ENCODE measurements around the gene MAST3. TPM values are rescaled to one million over a fixed set of nuclear protein-coding genes. Genes with fewer than 3 reads are reported as not detected.

Gene MAST3
- total and polyA plus RNA-seq, 2 of the 8 experiments (the other 6 are each of a cell fraction or from before 2014, with no cell fraction given), result 3.4 to 9.0 TPM

DNA sequence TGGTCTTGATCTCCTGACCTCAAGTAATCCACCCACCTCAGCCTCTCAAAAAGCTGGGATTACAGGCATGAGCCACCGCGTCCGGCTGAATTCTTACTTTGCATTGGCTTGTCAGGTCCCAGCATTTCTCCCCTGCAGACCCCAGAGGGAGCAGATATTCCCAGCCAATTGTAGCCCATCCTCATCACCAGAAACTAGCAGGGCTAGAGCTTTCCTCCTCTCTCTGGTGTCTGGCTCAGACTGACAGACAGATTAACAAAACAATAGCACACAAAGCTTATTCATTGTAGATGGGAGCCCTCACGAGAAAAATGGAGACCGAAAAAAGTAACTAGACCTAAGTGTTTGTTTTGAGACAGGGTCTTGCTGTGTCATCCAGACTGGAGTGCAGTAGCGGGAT, 88.0 kb downstream of the MAST3 start:
- FAIRE-seq, result no peak
- WGBS, 2 experiments (ENCODE audit: extremely low coverage in 1 of 2, insufficient coverage in 1 of 2, insufficient read length in 1 of 2, insufficient replicate concordance in 2 of 2, low coverage in 1 of 2, low lambda C conversion rate in 2 of 2, missing lambda C conversion rate in 1 of 2), result 63% methylated on average over 6 of the region's 6 CpGs; no CpG with 5 or more reads in 1 of the 2 experiments
- Histone ChIP-seq H2AK5ac (ENCODE audit: low read depth, low read length) (no peak overlapping the region), H2BK5ac (ENCODE audit: low read depth, low read length) (no peak overlapping the region), H3K4me2 (ENCODE audit: insufficient read depth in 1 of 2, low read depth in 2 of 2, low read length in 2 of 2) (peak overlapping the region in 1 of 2 experiments; percentile 8; a peak in 2 of 4 replicates), H4K8ac (ENCODE audit: extremely low read depth, insufficient read depth, low read length) (no peak overlapping the region), H3K56ac (replicated peaks; ENCODE audit: insufficient read length, low read depth, low read length) (no peak overlapping the region), H4K20me1 (replicated peaks in 1 of 2; ENCODE audit: control insufficient read depth in 1 of 2, insufficient read depth in 2 of 2, low read length in 2 of 2) (no peaks in the 10 kb centered on the region), H2BK12ac (ENCODE audit: low read depth, low read length) (no peak overlapping the region), H3K27ac (ENCODE audit: low read depth, low read length) (no peak overlapping the region), H3K23ac (ENCODE audit: insufficient read length) (no peak overlapping the region), H3K36me3 (ENCODE audit: control insufficient read depth in 2 of 4, insufficient read depth in 4 of 4, low read length in 3 of 4) (no peaks in the 10 kb centered on the region), H3K79me2 (ENCODE audit: control insufficient read depth in 1 of 2, insufficient read depth in 2 of 2, low read length in 2 of 2) (no peaks in the 10 kb centered on the region), H2BK20ac (ENCODE audit: low read length) (no peak overlapping the region), H3K9ac (replicated peaks in 1 of 4; ENCODE audit: extremely low read depth in 1 of 4, low read depth in 3 of 4, low read length in 3 of 4) (no peak overlapping the region), H3K18ac (ENCODE audit: extremely low read depth, low read length) (no peak overlapping the region), H2BK15ac (ENCODE audit: low read length) (no peak overlapping the region), H3K4ac (replicated peaks; ENCODE audit: insufficient read length, low read depth, low read length) (no peak overlapping the region), H3K14ac (ENCODE audit: insufficient read length) (no peak overlapping the region), H3K9me3 (ENCODE audit: insufficient read depth in 2 of 2, low read depth in 1 of 2, low read length in 1 of 2) (no peaks in the 10 kb centered on the region), H4K5ac (ENCODE audit: insufficient read length, low read depth, low read length) (no peak overlapping the region), H3K27me3 (replicated peaks in 1 of 4; ENCODE audit: control insufficient read depth in 3 of 4, extremely low read depth in 1 of 4, insufficient read depth in 3 of 4, low read length in 3 of 4) (no peaks in the 10 kb centered on the region), H3K4me1 (replicated peaks in 1 of 4; ENCODE audit: control insufficient read depth in 3 of 4, insufficient read depth in 4 of 4, low read length in 3 of 4) (peaks cover 0 to 5% (median 1%) of the 10 kb centered on the region in 4 experiments; a peak in 4 of 7 replicates), H2BK120ac (replicated peaks; ENCODE audit: low read depth, low read length) (no peak overlapping the region), H3K23me2 (ENCODE audit: low read depth, low read length) (no peaks in the 10 kb centered on the region), H3K79me1 (ENCODE audit: low read depth, low read length) (no peaks in the 10 kb centered on the region), H3K4me3 (ENCODE audit: extremely low read depth in 1 of 4, insufficient read depth in 2 of 4, low read depth in 3 of 4, low read length in 4 of 4) (no peak overlapping the region), H4K91ac (replicated peaks; ENCODE audit: insufficient read length, low read length) (no peak overlapping the region), H2AFZ (ENCODE audit: low read length) (no peak overlapping the region)
- DNase-seq (ENCODE audit: low read depth in 1 of 2, low spot score in 2 of 2), result no peak
- POLR2A ChIA-PET (ENCODE audit: partially characterized antibody), result interaction anchor here (0.9 to 1.6 kb wide), 4 partner anchors 13 to 96 kb away, joined by 3 to 5 read pairs (median 4); partner anchors contain the start of gene JUND
- CTCF ChIA-PET (ENCODE audit: partially characterized antibody), result interaction anchor here (0.6 to 2.3 kb wide), 7 partner anchors 17 to 158 kb away, joined by 3 to 14 read pairs (median 5); a partner anchor contains a TSS
- TF ChIP-seq, protein P1, sequence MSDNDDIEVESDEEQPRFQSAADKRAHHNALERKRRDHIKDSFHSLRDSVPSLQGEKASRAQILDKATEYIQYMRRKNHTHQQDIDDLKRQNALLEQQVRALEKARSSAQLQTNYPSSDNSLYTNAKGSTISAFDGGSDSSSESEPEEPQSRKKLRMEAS (IDR thresholded peaks at IDR 0.05), result no peak
- TF ChIP-seq ZNF274 (IDR thresholded peaks at IDR 0.05; ENCODE audit: borderline replicate concordance, extremely low read depth, low read length) (no peak), RNF2 (IDR thresholded peaks at IDR 0.05; ENCODE audit: borderline replicate concordance, low read depth, low read length, missing control alignments, poor library complexity, severe bottlenecking) (no peak), CTCF (IDR thresholded peaks at IDR 0.05; ENCODE audit: control extremely low read depth in 1 of 3, insufficient read depth in 1 of 3, low read depth in 1 of 3, low read length in 3 of 3) (no peak), CBX8 (IDR thresholded peaks at IDR 0.05; ENCODE audit: borderline replicate concordance, low read depth, low read length) (no peak), ATF3 (IDR thresholded peaks at IDR 0.05; ENCODE audit: insufficient read depth, low read depth, low read length) (no peak), SIN3A (conservative IDR thresholded peaks at IDR 0.05 in 1 of 2, IDR thresholded peaks at IDR 0.05 in 1 of 2; ENCODE audit: low read depth in 1 of 2, low read length in 2 of 2) (no peak), CHD2 (IDR thresholded peaks at IDR 0.05; ENCODE audit: low read length) (no peak)

Data from H1 (cell line).